Prostate gland (tissue), 2 donors: ENCODE measurements around the gene CTSD. TPM values are rescaled to one million over a fixed set of nuclear protein-coding genes. Genes with fewer than 3 reads are reported as not detected.

Experiments
- DNase-seq: peaks from one replicate; pipeline ENCODE4 v3.0.0-alpha.2; 2019; ENCODE audit warnings: low spot score
- H3K27ac ChIP-seq, 2 donors: fragments of 200-600 bp; sonication (generic); 2 replicates each; pipeline ENCODE4 v1.5.1; 2017 to 2019
- H3K27me3 ChIP-seq: fragments of 200-600 bp; sonication (generic); replicated peaks from 2 replicates; pipeline ENCODE4 v1.5.1; 2019; ENCODE audit not compliant: insufficient read depth
- H3K36me3 ChIP-seq, 2 donors: fragments of 200-600 bp; sonication (generic); 1 replicate in 1 of 2; 2 replicates in 1 of 2; pipeline versions ENCODE4 v1.5.1 to v1.8.1; 2017 to 2019
- H3K4me1 ChIP-seq: fragments of 200-600 bp; sonication (generic); replicated peaks from 2 replicates; pipeline ENCODE4 v1.5.1; 2019
- H3K4me3 ChIP-seq, 2 donors: fragments of 200-600 bp; sonication (generic); 2 replicates each; pipeline ENCODE4 v1.5.1; 2017 to 2019
- H3K9me3 ChIP-seq: fragments of 200-600 bp; sonication (generic); 2 replicates; pipeline ENCODE4 v1.5.1; 2017
- POLR2A ChIP-seq: fragments of 450-650 bp; IDR thresholded peaks from one replicate; pipeline ENCODE4 v1.6.1; 2016; ENCODE audit warnings: antibody characterized with exemption, mild to moderate bottlenecking
- POLR2AphosphoS5 ChIP-seq: sonication (generic); formaldehyde crosslinking; IDR thresholded peaks from one replicate; pipeline ENCODE4 v1.6.1; 2017; ENCODE audit warnings: antibody characterized with exemption
- WGBS: methylation state at CpG from one replicate; pipeline ENCODE4 v1.1.5; 2018; 5-methylcytosine and 5-hydroxymethylcytosine counted together
- intact Hi-C: fragments of 100-400 bp; cut with DNase I; formaldehyde crosslinking; loops from one replicate; pipeline ENCODE4 v1.14.2; 2022
- total RNA-seq, 2 donors: library from RNA; depleted of rRNA; stranded (reverse); fragments of >200 nt; gene quantifications; one replicate each; pipeline ENCODE4 v1.1.0, GENCODE V29; 2016
- TF ChIP-seq, protein P1 (sequence below), 4 experiments: fragments of 200-600 bp in 2 of 4; fragments of 450-650 bp in 2 of 4; sonication (generic) in 2 of 4; IDR thresholded peaks; 1 replicate in 3 of 4; 2 replicates in 1 of 4; pipeline ENCODE4 v1.5.1; 2016 to 2019; ENCODE audit warnings: antibody characterized with exemption in 4 of 4, mild to moderate bottlenecking in 2 of 4, moderate library complexity in 2 of 4

The CTSD gene
- total RNA-seq, 2 donors from 2014 or later = 497 to 983 TPM

GRCh38 chr11:1748636-1749394 is 14.9 kb downstream of the CTSD start:
- Histone ChIP-seq H3K27ac (no peak overlapping the region), H3K9me3 (no peaks in the 10 kb centered on the region), H3K4me1 (no peaks in the 10 kb centered on the region), H3K4me3 (peak overlapping the region; percentile 16 to 23), H3K36me3 (peaks cover 8 to 9% of the 10 kb centered on the region in 2 donors), H3K27me3 (peaks cover 9% of the 10 kb centered on the region)
- WGBS = 3% methylated on average over 52 of the region's 84 CpGs
- peak; percentile 42 for TF ChIP-seq POLR2A
- TF ChIP-seq POLR2AphosphoS5 = no peak
- DNase-seq = no peak
- intact Hi-C loops = no loop called here

DNA sequence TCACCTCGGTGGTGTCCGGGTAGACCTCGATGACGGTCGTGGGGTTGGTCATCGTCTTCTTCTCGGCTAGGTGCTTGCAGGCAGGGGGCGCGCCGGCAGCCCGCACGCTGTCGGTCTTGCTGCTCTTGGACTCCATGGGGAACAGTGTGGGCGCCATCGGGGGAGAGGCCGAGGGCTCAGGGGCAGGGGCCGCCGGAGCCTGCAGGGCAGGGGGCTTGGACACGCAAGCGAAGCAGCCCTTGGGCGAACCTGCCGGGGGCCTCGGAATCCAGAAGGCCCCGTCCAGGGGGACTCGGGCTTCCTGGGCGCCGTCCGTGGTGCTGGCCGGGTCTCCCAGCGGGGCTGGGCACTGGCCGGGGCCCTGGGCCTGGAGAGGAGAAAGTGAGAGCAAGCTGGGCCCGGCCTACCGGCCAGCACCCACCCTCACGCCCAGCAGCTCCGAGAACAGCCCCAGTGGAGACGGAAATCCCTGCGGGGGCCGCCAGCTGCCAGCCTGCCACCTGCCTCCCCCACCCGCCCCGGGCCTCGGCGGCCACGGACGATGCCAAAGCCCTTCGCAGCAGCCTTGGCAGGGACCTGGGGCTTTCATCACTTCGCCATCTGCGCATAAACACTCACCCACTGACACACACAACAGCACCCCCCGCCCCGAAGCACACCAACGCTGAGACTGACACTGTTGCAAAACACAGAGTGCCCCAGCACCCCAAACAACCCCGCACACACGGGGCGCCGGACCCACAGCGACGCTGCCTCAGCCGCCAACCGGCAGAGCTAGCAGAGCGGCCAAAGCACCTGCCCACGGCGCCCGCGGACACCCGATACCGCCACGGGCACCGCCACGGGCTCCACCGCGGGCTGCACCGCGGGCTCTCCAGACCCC is 15.7 kb downstream of the CTSD start:
- no peak for DNase-seq
- WGBS = 30% methylated on average over 65 of the region's 72 CpGs
- peak overlapping the region; percentile 16 to 23 for H3K4me3 ChIP-seq
- H3K27me3 ChIP-seq = peaks cover 9% of the 10 kb centered on the region
- H3K27ac ChIP-seq = no peak overlapping the region
- H3K4me1 ChIP-seq = no peaks in the 10 kb centered on the region
- no peaks in the 10 kb centered on the region for H3K9me3 ChIP-seq
- TF ChIP-seq POLR2AphosphoS5 (no peak), POLR2A (no peak)
- TF ChIP-seq, protein P1, sequence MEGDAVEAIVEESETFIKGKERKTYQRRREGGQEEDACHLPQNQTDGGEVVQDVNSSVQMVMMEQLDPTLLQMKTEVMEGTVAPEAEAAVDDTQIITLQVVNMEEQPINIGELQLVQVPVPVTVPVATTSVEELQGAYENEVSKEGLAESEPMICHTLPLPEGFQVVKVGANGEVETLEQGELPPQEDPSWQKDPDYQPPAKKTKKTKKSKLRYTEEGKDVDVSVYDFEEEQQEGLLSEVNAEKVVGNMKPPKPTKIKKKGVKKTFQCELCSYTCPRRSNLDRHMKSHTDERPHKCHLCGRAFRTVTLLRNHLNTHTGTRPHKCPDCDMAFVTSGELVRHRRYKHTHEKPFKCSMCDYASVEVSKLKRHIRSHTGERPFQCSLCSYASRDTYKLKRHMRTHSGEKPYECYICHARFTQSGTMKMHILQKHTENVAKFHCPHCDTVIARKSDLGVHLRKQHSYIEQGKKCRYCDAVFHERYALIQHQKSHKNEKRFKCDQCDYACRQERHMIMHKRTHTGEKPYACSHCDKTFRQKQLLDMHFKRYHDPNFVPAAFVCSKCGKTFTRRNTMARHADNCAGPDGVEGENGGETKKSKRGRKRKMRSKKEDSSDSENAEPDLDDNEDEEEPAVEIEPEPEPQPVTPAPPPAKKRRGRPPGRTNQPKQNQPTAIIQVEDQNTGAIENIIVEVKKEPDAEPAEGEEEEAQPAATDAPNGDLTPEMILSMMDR (IDR thresholded peaks at IDR 0.05) = no peak
- intact Hi-C loops = no loop called here
- peaks cover 1 to 3% of the 10 kb centered on the region in 2 donors for H3K36me3 ChIP-seq

DNA sequence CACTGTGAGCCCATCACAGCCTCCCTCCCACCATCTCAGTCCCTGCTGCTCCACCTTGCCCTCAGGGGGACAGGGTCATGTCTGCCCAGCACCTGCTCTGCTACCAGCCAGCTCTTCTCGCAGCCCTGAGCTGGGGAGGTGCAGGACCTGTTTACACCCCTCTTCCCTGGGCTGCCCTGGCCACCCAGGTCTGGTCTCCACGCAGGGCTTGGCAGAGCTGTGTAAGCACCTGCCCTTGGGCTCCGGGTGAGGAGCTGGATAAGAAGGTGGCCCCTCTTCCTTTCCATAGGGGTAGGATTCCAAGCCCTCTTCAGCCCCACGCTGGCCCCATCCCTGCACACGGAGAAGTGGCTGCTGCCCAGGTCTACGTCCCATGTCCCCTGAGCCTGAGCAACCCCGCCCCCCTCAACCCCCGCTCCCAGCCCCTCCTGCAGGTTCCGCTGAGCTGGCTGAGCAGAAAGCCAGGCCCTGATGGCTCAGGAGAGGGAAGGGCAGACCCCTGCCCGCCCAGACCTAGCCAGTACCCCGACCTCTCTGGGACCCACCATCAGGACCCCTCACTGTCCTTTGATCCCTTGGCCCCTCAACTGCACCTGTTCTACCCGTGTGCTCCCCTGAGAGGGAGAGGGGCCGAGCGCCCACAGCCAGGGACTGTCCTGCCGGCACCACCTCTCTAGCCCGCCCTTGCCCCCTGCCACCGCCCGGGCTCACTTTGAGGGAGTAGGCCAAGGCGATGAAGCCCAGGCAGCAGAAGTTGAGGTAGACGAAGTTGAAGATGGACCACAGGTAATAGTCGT is 16.6 kb downstream of the CTSD start:
- Histone ChIP-seq H3K9me3 (no peaks in the 10 kb centered on the region), H3K36me3 (no peaks in the 10 kb centered on the region), H3K27me3 (peaks cover 9% of the 10 kb centered on the region), H3K4me1 (no peaks in the 10 kb centered on the region), H3K4me3 (no peak overlapping the region), H3K27ac (no peak overlapping the region)
- intact Hi-C loops = no loop called here
- WGBS = 94% methylated on average over 20 of the region's 21 CpGs
- no peak for DNase-seq
- TF ChIP-seq POLR2AphosphoS5 = no peak
- TF ChIP-seq, protein P1 (IDR thresholded peaks at IDR 0.05) = no peak
- no peak for TF ChIP-seq POLR2A

DNA sequence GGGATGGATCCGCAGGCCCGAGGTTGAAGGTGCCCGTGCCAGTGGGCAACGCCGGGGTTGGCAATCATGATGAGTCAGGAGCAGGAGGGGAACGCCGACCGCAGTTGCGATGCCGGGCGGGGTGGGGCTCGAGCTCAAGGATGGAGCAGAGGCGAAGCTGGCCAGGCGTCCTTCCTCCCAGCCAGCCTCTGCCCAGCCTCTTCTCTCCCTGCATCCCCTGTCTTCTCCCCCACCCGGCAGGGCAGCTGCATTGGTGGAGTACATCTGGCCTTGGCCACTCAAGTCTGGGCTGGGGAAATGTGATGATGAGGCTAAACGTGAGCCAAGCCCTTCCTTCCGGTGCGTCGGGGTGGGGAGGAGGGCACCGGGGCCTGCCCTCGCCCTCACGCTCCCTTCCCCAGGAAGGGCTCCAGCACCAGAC is 17.2 kb downstream of the CTSD start:
- Histone ChIP-seq H3K4me1 (no peaks in the 10 kb centered on the region), H3K27ac (no peak overlapping the region), H3K27me3 (peaks cover 9% of the 10 kb centered on the region), H3K36me3 (no peaks in the 10 kb centered on the region), H3K4me3 (no peak overlapping the region), H3K9me3 (no peaks in the 10 kb centered on the region)
- intact Hi-C loops = no loop called here
- DNase-seq = no peak
- 85% methylated on average over 22 of the region's 22 CpGs for WGBS
- no peak for TF ChIP-seq POLR2AphosphoS5
- TF ChIP-seq POLR2A = no peak
- TF ChIP-seq, protein P1 (IDR thresholded peaks at IDR 0.05) = no peak
